ENCODE measurements around the gene STK25. TPM values are rescaled to one million over a fixed set of nuclear protein-coding genes. Genes with fewer than 3 reads are reported as not detected.

STK25 gene
- total RNA-seq, 1 donor from 2014 or later, result 125 TPM

GRCh38 chr2:241491549-241492173 is 16.7 kb downstream of the STK25 start:
- Mint-ChIP-seq H3K4me1 (ENCODE audit: low read depth) (no peaks in the 10 kb centered on the region), H3K27me3 (ENCODE audit: insufficient read depth) (no peaks in the 10 kb centered on the region), H3K27ac (no peak overlapping the region), H3K4me3 (no peak overlapping the region), H3K9me3 (no peaks in the 10 kb centered on the region), H3K36me3 (ENCODE audit: low read depth) (peaks cover 8% of the 10 kb centered on the region)
- DNase-seq (ENCODE audit: low spot score), result no peak
- intact Hi-C loops (cut with micrococcal nuclease), result no loop called here

GRCh38 chr2:241490825-241491506 is 17.4 kb downstream of the STK25 start:
- intact Hi-C loops (cut with micrococcal nuclease), result no loop called here
- H3K27ac Mint-ChIP-seq, result no peak overlapping the region
- no peaks in the 10 kb centered on the region for H3K4me1 Mint-ChIP-seq (ENCODE audit: low read depth)
- DNase-seq (ENCODE audit: low spot score), result no peak
- H3K36me3 Mint-ChIP-seq (ENCODE audit: low read depth), result peaks cover 8% of the 10 kb centered on the region
- no peaks in the 10 kb centered on the region for H3K27me3 Mint-ChIP-seq (ENCODE audit: insufficient read depth)
- H3K4me3 Mint-ChIP-seq, result no peak overlapping the region
- H3K9me3 Mint-ChIP-seq, result no peaks in the 10 kb centered on the region

- intact Hi-C loops (cut with micrococcal nuclease), result no loop called here
- H3K4me3 Mint-ChIP-seq, result no peak overlapping the region
- H3K27me3 Mint-ChIP-seq (ENCODE audit: insufficient read depth), result peaks cover 1% of the 10 kb centered on the region
- no peak overlapping the region for H3K27ac Mint-ChIP-seq
- H3K4me1 Mint-ChIP-seq (ENCODE audit: low read depth), result no peaks in the 10 kb centered on the region
- H3K9me3 Mint-ChIP-seq, result no peaks in the 10 kb centered on the region
- no peak for DNase-seq (ENCODE audit: low spot score)
- H3K36me3 Mint-ChIP-seq (ENCODE audit: low read depth), result peaks cover 3% of the 10 kb centered on the region
These were observed 18.4 kb downstream of the STK25 start for GRCh38 chr2:241489733-241490680.

GRCh38 chr2:241489088-241489487 is 19.3 kb downstream of the STK25 start:
- no peak for DNase-seq (ENCODE audit: low spot score)
- Mint-ChIP-seq H3K9me3 (no peaks in the 10 kb centered on the region), H3K4me1 (ENCODE audit: low read depth) (no peaks in the 10 kb centered on the region), H3K36me3 (ENCODE audit: low read depth) (peaks cover 2% of the 10 kb centered on the region), H3K27ac (no peak overlapping the region), H3K4me3 (no peak overlapping the region), H3K27me3 (ENCODE audit: insufficient read depth) (peaks cover 1% of the 10 kb centered on the region)
- intact Hi-C loops (cut with micrococcal nuclease), result no loop called here

- intact Hi-C loops (cut with micrococcal nuclease), result no loop called here
- H3K27me3 Mint-ChIP-seq (ENCODE audit: insufficient read depth), result peaks cover 1% of the 10 kb centered on the region
- no peaks in the 10 kb centered on the region for H3K9me3 Mint-ChIP-seq
These were observed 23.0 kb downstream of the STK25 start for GRCh38 chr2:241485172-241485911.

GRCh38 chr2:241483305-241483704 is 25.1 kb downstream of the STK25 start:
- Mint-ChIP-seq H3K36me3 (ENCODE audit: low read depth) (no peaks in the 10 kb centered on the region), H3K4me1 (ENCODE audit: low read depth) (no peaks in the 10 kb centered on the region), H3K27me3 (ENCODE audit: insufficient read depth) (peaks cover 1% of the 10 kb centered on the region)

More at GRCh38 chr2:241485172-241485911, 23.0 kb downstream of the STK25 start:
- no peak for DNase-seq (ENCODE audit: low spot score)
- Mint-ChIP-seq H3K36me3 (ENCODE audit: low read depth) (no peaks in the 10 kb centered on the region), H3K27ac (no peak overlapping the region), H3K4me1 (ENCODE audit: low read depth) (no peaks in the 10 kb centered on the region), H3K4me3 (no peak overlapping the region)

GRCh38 chr2:241482126-241482955 is 26.0 kb downstream of the STK25 start:
- Mint-ChIP-seq H3K27me3 (ENCODE audit: insufficient read depth) (peaks cover 1% of the 10 kb centered on the region), H3K4me1 (ENCODE audit: low read depth) (no peaks in the 10 kb centered on the region), H3K27ac (no peak overlapping the region), H3K4me3 (no peak overlapping the region), H3K9me3 (no peaks in the 10 kb centered on the region), H3K36me3 (ENCODE audit: low read depth) (no peaks in the 10 kb centered on the region)
- no peak for DNase-seq (ENCODE audit: low spot score)
- intact Hi-C loops (cut with micrococcal nuclease), result no loop called here

More at GRCh38 chr2:241483305-241483704, 25.1 kb downstream of the STK25 start:
- Mint-ChIP-seq H3K9me3 (no peaks in the 10 kb centered on the region), H3K27ac (no peak overlapping the region), H3K4me3 (no peak overlapping the region)
- intact Hi-C loops (cut with micrococcal nuclease), result no loop called here
- no peak for DNase-seq (ENCODE audit: low spot score)

- DNase-seq (ENCODE audit: low spot score), result no peak
- Mint-ChIP-seq H3K27me3 (ENCODE audit: insufficient read depth) (peaks cover 1% of the 10 kb centered on the region), H3K4me3 (no peak overlapping the region), H3K9me3 (no peaks in the 10 kb centered on the region), H3K27ac (no peak overlapping the region), H3K36me3 (ENCODE audit: low read depth) (no peaks in the 10 kb centered on the region), H3K4me1 (ENCODE audit: low read depth) (no peaks in the 10 kb centered on the region)
- intact Hi-C loops (cut with micrococcal nuclease), result no loop called here
These were observed 26.7 kb downstream of the STK25 start for GRCh38 chr2:241481687-241482086.

GRCh38 chr2:241479026-241479898 is 29.1 kb downstream of the STK25 start:
- intact Hi-C loops (cut with micrococcal nuclease), result no loop called here
- no peak overlapping the region for H3K27ac Mint-ChIP-seq
- no peaks in the 10 kb centered on the region for H3K27me3 Mint-ChIP-seq (ENCODE audit: insufficient read depth)
- DNase-seq (ENCODE audit: low spot score), result no peak
- no peak overlapping the region for H3K4me3 Mint-ChIP-seq
- H3K4me1 Mint-ChIP-seq (ENCODE audit: low read depth), result no peaks in the 10 kb centered on the region
- H3K9me3 Mint-ChIP-seq, result no peaks in the 10 kb centered on the region
- H3K36me3 Mint-ChIP-seq (ENCODE audit: low read depth), result no peaks in the 10 kb centered on the region

GRCh38 chr2:241478166-241478565 is 30.2 kb downstream of the STK25 start:
- Mint-ChIP-seq H3K36me3 (ENCODE audit: low read depth) (no peaks in the 10 kb centered on the region), H3K4me3 (no peak overlapping the region), H3K27ac (no peak overlapping the region), H3K27me3 (ENCODE audit: insufficient read depth) (no peaks in the 10 kb centered on the region), H3K4me1 (ENCODE audit: low read depth) (no peaks in the 10 kb centered on the region), H3K9me3 (no peaks in the 10 kb centered on the region)
- intact Hi-C loops (cut with micrococcal nuclease), result no loop called here
- DNase-seq (ENCODE audit: low spot score), result no peak

GRCh38 chr2:241475267-241475666 is 33.1 kb downstream of the STK25 start:
- H3K27me3 Mint-ChIP-seq (ENCODE audit: insufficient read depth), result peaks cover 12% of the 10 kb centered on the region
- no peaks in the 10 kb centered on the region for H3K9me3 Mint-ChIP-seq
- intact Hi-C loops (cut with micrococcal nuclease), result no loop called here
- no peak for DNase-seq (ENCODE audit: low spot score)
- no peaks in the 10 kb centered on the region for H3K4me1 Mint-ChIP-seq (ENCODE audit: low read depth)
- H3K4me3 Mint-ChIP-seq, result no peak overlapping the region
- no peak overlapping the region for H3K27ac Mint-ChIP-seq
- H3K36me3 Mint-ChIP-seq (ENCODE audit: low read depth), result no peaks in the 10 kb centered on the region
